ENCODE data around the gene CEP250.
A peak's percentile ranks its signal among the peaks of the same experiment; 100 is the strongest.

CEP250 gene

DNA sequence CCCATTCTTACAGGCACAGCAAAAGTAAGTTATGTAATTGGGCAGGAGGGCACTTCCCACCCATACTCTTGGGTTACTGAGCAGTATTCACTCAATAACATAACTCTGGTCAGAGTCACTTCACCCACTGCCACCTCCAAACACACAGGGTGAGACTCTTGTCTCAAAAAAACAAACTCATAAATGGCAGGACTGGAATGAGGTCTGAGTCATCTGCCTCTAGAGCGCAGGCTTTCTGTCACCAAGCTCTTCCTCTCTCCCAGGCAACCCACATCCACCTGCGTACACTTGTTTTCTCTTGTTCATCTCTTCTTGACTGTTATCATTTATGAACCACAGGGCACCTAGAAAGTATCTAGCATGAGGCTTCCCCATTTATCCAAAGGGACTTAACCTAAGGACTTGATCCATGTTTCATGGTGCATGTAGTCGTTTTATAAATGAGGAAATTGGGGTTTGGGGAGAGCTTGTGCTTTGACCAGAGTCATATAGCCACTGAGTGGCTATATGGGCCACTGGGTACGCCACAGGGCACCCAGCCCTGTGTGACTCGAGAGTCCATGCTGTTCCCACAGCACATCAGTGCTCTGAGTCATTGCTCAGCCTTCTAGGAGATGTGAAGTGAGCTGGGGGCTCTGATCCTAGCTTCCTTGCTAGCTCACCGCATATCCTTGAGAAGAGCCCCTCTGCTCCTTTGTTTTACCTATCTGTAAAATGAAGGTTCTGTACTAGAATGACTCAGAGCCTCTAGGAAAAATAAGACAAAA is 51.7 kb downstream of the CEP250 start:
- DNase-seq (ENCODE audit: low read depth, low spot score), result peak; percentile 35
- H3K4me3 ChIP-seq (ENCODE audit: low read depth, low read length), result no peak overlapping the region
- TF ChIP-seq, protein P1, sequence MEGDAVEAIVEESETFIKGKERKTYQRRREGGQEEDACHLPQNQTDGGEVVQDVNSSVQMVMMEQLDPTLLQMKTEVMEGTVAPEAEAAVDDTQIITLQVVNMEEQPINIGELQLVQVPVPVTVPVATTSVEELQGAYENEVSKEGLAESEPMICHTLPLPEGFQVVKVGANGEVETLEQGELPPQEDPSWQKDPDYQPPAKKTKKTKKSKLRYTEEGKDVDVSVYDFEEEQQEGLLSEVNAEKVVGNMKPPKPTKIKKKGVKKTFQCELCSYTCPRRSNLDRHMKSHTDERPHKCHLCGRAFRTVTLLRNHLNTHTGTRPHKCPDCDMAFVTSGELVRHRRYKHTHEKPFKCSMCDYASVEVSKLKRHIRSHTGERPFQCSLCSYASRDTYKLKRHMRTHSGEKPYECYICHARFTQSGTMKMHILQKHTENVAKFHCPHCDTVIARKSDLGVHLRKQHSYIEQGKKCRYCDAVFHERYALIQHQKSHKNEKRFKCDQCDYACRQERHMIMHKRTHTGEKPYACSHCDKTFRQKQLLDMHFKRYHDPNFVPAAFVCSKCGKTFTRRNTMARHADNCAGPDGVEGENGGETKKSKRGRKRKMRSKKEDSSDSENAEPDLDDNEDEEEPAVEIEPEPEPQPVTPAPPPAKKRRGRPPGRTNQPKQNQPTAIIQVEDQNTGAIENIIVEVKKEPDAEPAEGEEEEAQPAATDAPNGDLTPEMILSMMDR (IDR thresholded peaks at IDR 0.05; ENCODE audit: low read depth, low read length), result no peak
- in situ Hi-C loops (cut with HindIII; ENCODE audit: low sequenced_read_pairs), result no loop called here

DNA sequence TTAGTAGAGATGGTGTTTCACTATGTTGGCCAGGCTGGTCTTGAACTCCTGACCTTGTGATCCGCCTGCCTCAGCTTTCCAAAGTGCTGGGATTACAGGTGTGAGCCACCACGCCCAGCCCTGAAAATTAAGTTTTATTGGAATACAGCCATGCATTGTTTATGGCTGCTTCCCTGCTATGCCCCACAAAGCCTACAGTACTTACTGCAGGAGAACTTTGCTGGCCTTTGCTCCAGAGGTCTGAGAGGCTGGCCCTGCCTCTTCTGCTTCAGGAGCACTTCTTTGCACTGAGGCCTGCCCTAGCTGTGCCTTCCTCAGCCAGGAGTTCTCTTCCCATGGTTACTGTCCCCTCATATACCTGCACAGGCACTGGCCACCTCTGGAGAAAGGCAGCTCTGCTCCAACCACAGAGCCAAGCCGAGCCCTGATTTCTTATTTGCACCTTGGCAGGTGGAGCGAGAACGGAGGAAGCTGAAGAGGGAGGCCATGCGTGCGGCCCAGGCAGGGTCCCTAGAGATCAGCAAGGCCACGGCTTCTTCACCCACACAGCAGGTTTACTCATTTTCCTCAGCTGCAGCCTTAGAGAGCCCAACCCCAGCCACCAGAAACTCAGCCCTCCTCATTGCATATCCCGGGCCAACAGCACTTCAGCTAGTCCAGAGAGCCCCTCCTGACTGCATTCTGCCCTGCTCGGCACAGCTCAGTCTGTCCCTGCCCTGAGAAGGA is 53.3 kb downstream of the CEP250 start:
- in situ Hi-C loops (cut with HindIII; ENCODE audit: low sequenced_read_pairs), result no loop called here
- H3K4me3 ChIP-seq (ENCODE audit: low read depth, low read length), result no peak overlapping the region
- DNase-seq (ENCODE audit: low read depth, low spot score), result no peak
- TF ChIP-seq, protein P1 (IDR thresholded peaks at IDR 0.05; ENCODE audit: low read depth, low read length), result no peak

DNA sequence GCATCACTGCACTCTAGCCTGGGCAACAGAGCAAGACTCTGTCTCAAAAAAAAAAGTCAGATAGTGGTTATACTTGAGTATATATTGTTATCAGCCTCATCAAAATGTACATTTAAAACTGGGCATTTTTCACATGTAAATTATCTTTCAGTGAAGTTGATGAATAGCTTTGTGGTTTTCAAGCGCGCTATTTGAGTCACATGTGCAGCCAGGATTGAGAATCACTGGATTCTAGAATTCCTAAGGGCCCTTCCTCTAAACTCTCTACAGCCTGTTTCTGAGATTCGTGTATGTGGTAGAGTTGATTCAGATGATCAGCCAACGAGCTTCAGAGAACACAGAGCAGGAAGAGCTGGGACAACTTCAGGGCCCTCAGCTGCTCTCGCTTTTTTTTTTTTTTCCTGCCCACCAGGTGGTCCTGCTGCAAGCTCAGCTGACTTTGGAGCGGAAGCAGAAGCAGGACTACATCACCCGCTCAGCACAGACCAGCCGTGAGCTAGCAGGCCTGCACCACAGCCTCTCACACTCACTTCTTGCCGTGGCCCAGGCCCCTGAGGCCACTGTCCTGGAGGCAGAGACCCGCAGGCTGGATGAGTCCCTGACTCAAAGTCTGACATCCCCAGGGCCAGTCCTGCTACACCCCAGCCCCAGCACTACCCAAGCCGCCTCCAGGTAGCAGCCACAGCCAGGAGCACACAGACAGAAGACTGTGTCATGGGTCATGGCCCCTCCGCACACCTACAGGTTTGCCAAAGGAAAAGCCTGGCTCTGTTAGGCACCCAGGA is 55.7 kb downstream of the CEP250 start:
- no peak for DNase-seq (ENCODE audit: low read depth, low spot score)
- in situ Hi-C loops (cut with HindIII; ENCODE audit: low sequenced_read_pairs), result no loop called here
- H3K4me3 ChIP-seq (ENCODE audit: low read depth, low read length), result no peak overlapping the region
- TF ChIP-seq, protein P1 (IDR thresholded peaks at IDR 0.05; ENCODE audit: low read depth, low read length), result no peak

DNA sequence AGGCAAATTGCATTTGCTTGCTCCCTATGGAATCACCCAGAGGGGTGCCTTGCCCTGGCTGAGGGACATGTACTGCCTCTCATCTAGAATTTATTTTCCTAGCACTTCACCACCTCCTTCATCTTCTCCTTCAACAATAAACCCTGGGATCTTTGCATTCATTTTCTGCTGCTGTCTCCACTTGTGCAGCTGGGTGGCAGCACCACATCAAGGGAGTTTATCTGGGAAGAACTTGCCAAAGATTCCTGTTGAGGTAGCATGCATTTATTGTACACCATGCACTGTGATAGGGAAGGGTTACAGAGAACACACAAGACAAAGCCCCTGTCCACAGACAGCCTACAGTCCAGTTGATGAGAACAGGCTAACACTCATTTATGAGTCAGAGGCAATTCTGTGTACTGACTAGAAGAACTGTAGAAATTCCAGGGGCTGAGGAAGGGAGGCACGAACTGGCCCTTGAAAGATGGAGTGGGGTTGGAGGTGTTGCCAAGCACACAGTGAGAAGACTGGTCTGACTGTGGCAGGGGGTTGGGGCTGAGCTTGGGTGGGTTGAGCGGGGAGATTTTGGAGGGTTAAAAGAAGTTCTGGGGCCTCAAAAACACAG is 56.5 kb downstream of the CEP250 start:
- peak; percentile 53 for DNase-seq (ENCODE audit: low read depth, low spot score)
- TF ChIP-seq, protein P1 (IDR thresholded peaks at IDR 0.05; ENCODE audit: low read depth, low read length), result peak; percentile 76
- in situ Hi-C loops (cut with HindIII; ENCODE audit: low sequenced_read_pairs), result no loop called here
- no peak overlapping the region for H3K4me3 ChIP-seq (ENCODE audit: low read depth, low read length)

DNA sequence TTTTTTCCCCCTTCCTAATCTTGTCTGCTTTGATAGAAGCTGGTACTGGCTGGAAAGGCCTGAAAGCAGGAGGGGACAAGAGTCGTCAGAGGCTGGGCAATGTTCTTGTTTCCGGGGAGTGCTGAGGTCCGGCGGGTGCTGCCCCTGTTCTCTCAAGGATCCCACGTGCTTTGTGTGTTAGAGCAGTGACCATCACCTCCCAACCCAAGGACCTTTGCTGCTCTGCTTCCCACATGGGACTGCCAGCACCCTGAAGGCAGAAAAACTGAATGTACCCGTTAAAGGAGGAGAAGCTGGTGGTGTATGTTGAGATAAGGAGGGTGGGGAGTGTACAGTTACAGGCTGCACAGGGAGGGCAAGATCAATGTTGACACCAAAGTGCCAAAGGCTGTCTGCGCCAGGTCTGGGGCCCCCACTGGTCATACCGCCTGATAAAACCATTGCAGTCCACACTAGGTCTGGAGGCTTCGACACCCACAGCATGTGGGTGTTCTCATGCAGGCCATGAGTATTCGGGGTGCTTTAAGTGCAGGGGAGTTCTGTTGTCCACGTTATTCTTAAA is 59.1 kb downstream of the CEP250 start:
- TF ChIP-seq, protein P1 (IDR thresholded peaks at IDR 0.05; ENCODE audit: low read depth, low read length), result no peak
- DNase-seq (ENCODE audit: low read depth, low spot score), result no peak
- in situ Hi-C loops (cut with HindIII; ENCODE audit: low sequenced_read_pairs), result no loop called here
- H3K4me3 ChIP-seq (ENCODE audit: low read depth, low read length), result no peak overlapping the region

DNA sequence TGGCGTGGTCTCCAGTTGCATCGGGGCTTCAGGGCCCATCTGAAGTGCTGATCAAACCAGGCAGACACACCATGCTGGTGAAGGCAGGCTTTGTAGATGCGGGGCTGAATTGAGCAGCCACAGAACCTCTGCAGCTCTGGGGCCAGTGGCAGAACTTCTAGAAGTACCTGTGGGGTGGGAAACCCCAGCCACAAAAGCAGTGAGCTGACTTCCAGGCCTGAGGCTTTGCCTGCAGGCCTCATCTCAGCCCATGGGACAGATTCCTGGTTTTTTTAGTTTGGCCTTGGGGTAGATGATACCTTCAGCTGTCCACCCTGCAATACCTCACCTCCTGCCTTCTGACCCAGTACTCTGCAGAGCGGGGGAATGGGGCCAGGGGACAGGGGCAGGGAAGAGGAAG is 59.9 kb downstream of the CEP250 start:
- TF ChIP-seq, protein P1 (IDR thresholded peaks at IDR 0.05; ENCODE audit: low read depth, low read length), result no peak
- no peak overlapping the region for H3K4me3 ChIP-seq (ENCODE audit: low read depth, low read length)
- in situ Hi-C loops (cut with HindIII; ENCODE audit: low sequenced_read_pairs), result no loop called here
- no peak for DNase-seq (ENCODE audit: low read depth, low spot score)
